Colonic mucosa (tissue), 4 donors: ENCODE results near the gene ZNF195. TPM values are rescaled to one million over a fixed set of nuclear protein-coding genes. Genes with fewer than 3 reads are reported as not detected.
A peak's percentile ranks its signal among the peaks of the same experiment; 100 is the strongest.
"Not testable (repeated sequence)": the region's sequence is repeated elsewhere in the genome, so short reads cannot be mapped to it uniquely, and the experiment has no call there.

Source experiments
- DNase-seq: peaks from one replicate; pipeline ENCODE4 v3.0.0-alpha.2; 2020
- H3K27ac ChIP-seq: fragments of 200-600 bp; one replicate; pipeline ENCODE4 v1.8.0; 2021
- H3K27me3 ChIP-seq: fragments of 200-600 bp; one replicate; pipeline ENCODE4 v1.8.0; 2021
- H3K36me3 ChIP-seq: fragments of 200-600 bp; one replicate; pipeline ENCODE4 v1.8.0; 2021
- H3K4me1 ChIP-seq: fragments of 200-600 bp; one replicate; pipeline ENCODE4 v1.8.0; 2021; ENCODE audit warnings: mild to moderate bottlenecking
- H3K4me3 ChIP-seq: fragments of 200-600 bp; one replicate; pipeline ENCODE4 v1.8.0; 2021
- H3K9ac ChIP-seq, 2 donors: one replicate each; pipeline ENCODE4 v1.7.0; 2013; ENCODE audit warnings: control low read depth in 2 of 2, low read depth in 2 of 2, low read length in 2 of 2
- H3K9me3 ChIP-seq: fragments of 200-600 bp; one replicate; pipeline ENCODE4 v1.8.0; 2021
- intact Hi-C: fragments of 100-400 bp; cut with DNase I; formaldehyde crosslinking; loops from one replicate; pipeline ENCODE4 v1.14.1; 2022
- total RNA-seq, 2 donors: library from RNA; stranded (reverse); fragmentation: NEBNext Ultra II Directional in 1 of 2; extraction: Animal tissue kit (Norgen Biotek cat#: 25700) in 1 of 2; gene quantifications; one replicate each; pipeline ENCODE4 v1.2.1, GENCODE V29; 2021
- TF ChIP-seq, protein P1 (sequence below): fragments of 200-600 bp; IDR thresholded peaks from one replicate; pipeline ENCODE4 v1.8.0; 2022; ENCODE audit warnings: antibody characterized with exemption, mild to moderate bottlenecking
- donor health status: healthy.
- donor health status: DM: no; HTN: no; CAD: no.
- donor health status: DM: no; HTN: no; CAD: no.

Gene ZNF195
- total RNA-seq = 10 to 100 TPM; 19.2 to 34.3 TPM

DNA sequence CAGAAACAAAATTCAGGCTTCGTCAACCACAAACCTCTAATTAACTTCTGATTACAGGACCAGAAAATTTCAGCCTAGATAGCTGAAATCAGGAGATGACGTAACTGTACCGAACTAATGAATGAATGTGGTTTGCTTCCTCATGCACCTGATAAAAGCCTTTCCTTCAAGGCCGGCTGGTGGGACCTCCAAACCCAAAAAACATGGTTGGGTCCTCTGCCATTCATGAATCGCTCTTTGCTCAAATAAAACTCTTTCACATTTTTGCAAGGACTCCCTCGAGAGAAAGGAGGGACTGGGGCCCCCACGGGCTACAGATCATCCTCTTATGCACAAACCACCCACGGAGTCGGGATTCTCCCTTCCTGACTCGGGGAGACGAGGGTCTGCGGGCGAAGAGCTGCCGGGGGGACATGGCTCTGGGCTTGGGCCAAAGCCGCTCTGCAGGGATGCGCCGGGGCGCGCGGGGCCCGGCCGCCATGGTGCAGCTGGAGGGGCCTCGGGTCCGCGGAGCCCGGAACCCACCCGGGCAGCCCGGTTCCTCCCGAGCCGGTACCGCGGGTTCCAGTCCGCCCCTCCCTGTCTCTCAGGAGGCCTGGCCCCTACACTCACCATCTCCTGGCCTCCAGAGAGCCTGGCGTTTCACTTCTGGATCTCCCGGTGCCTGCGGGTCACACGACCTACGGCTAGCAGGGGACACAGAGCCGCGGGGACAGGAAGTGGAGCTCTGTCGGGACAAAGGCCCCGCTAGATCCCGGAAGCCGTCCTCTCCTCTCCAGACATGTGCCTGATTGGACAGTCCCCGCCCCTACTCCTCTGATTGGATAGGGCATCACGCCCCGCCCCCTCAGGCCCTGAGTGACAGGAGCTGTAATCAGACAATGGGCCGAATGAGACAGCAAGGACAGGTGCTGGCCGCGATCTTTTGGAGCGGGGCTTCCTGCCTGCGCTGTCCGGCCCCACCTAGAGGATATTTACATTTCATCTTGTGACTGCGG is at the start of gene ZNF195:
TSS of gene ZNF195 (minus strand) at position 721 of the 998 bp plus-strand sequence. CDS start at position 615, 106 bp downstream.
- Histone ChIP-seq H3K9me3 (no peaks in the 10 kb centered on the region), H3K27ac (peak within 1 kb of the TSS; percentile 72), H3K36me3 (no peaks in the 10 kb centered on the region), H3K9ac (peak within 1 kb of the TSS; percentile 88 to 95), H3K4me3 (peak within 1 kb of the TSS; percentile 84), H3K4me1 (no peaks in the 10 kb centered on the region), H3K27me3 (no peaks in the 10 kb centered on the region)
- peak; percentile 100 for DNase-seq
- TF ChIP-seq, protein P1, sequence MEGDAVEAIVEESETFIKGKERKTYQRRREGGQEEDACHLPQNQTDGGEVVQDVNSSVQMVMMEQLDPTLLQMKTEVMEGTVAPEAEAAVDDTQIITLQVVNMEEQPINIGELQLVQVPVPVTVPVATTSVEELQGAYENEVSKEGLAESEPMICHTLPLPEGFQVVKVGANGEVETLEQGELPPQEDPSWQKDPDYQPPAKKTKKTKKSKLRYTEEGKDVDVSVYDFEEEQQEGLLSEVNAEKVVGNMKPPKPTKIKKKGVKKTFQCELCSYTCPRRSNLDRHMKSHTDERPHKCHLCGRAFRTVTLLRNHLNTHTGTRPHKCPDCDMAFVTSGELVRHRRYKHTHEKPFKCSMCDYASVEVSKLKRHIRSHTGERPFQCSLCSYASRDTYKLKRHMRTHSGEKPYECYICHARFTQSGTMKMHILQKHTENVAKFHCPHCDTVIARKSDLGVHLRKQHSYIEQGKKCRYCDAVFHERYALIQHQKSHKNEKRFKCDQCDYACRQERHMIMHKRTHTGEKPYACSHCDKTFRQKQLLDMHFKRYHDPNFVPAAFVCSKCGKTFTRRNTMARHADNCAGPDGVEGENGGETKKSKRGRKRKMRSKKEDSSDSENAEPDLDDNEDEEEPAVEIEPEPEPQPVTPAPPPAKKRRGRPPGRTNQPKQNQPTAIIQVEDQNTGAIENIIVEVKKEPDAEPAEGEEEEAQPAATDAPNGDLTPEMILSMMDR = no peak
- intact Hi-C loops = no loop called here

- DNase-seq, H3K36me3 ChIP-seq, H3K27me3 ChIP-seq, H3K9ac ChIP-seq, H3K4me1 ChIP-seq, H3K4me3 ChIP-seq, H3K9me3 ChIP-seq, H3K27ac ChIP-seq, intact Hi-C loops: not testable (repeated sequence)
These were observed 49.1 kb upstream of the ZNF195 start for GRCh38 chr11:3428076-3428475.

DNA sequence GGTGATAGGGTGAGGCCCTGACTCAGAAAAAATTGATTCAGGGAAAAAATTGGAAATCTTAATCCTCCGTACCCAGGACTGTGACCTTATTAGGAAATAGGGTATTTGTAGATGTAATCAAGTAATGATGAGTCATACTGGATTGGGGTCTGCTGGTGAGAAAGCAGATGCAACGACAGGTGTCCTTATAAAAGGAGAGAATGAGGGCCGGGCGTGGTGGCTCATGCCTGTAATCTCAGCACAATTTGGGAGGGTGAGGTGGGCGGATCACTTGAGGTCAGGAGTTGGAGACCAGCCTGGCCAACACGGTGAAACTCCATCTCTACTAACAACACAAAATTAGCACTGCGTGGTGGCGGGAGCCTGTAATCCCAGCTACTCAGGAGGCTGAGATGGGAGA is 47.6 kb upstream of the ZNF195 start:
- H3K27me3 ChIP-seq, intact Hi-C loops, H3K4me1 ChIP-seq, H3K4me3 ChIP-seq, H3K9ac ChIP-seq, H3K9me3 ChIP-seq, DNase-seq, H3K27ac ChIP-seq, H3K36me3 ChIP-seq: not testable (repeated sequence)

- H3K27me3 ChIP-seq, H3K4me1 ChIP-seq, H3K9me3 ChIP-seq, DNase-seq, intact Hi-C loops, H3K4me3 ChIP-seq, H3K9ac ChIP-seq, H3K36me3 ChIP-seq: not testable (repeated sequence)
- peak overlapping the region; percentile 66 for H3K27ac ChIP-seq
These were observed 45.0 kb upstream of the ZNF195 start for GRCh38 chr11:3423928-3424327.

GRCh38 chr11:3423138-3423731 is 44.3 kb upstream of the ZNF195 start:
- H3K27me3 ChIP-seq, intact Hi-C loops, H3K4me1 ChIP-seq, H3K36me3 ChIP-seq, H3K9me3 ChIP-seq: not testable (repeated sequence)
- peak; percentile 49 for DNase-seq
- H3K9ac ChIP-seq = peak overlapping the region; percentile 55 to 72
- peak overlapping the region; percentile 63 for H3K4me3 ChIP-seq
- peak overlapping the region; percentile 66 for H3K27ac ChIP-seq

DNA sequence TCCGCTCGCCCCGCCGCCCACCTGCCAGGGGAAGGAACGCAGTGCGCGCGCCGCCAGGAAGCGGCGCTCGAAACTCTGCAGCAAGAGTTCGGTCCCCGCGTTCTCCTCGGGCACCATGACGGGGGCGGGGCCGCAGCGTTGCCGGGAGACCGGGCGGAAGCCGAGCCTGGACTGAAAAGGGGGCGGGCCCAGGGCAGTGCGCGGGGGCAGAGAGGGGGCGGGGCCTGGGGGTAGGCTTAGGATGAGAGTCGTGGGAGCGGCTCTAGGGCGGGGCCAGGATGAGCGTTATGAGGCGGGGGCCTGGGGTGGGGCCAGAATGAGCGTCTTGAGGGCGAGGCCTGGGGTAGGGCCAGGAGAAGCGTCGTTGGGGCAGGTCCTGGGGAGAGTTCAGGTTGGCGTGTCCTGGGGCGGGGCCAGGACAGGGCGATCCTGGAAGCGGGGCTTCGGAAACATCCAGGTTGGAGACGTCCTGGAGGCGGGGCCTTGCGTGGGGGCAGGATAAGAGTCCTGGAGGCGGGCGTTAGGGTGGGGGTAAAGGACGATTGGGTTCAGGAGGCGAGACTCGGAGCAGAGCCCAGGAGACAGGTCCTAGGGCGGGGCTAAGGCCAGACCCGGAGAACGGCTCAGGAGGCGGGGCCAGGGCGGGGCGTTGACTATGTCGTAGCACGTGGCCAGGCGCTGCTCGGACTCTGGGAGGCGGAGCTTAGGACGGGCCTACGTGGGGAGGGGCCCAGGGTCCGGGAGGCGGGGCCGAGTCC is 43.6 kb upstream of the ZNF195 start:
- peak; percentile 99 for DNase-seq
- H3K4me1 ChIP-seq, H3K9me3 ChIP-seq, H3K36me3 ChIP-seq, intact Hi-C loops, H3K27me3 ChIP-seq: not testable (repeated sequence)
- H3K4me3 ChIP-seq = peak overlapping the region; percentile 63
- H3K9ac ChIP-seq = peak overlapping the region; percentile 55 to 61
- H3K27ac ChIP-seq = peak overlapping the region; percentile 36

DNA sequence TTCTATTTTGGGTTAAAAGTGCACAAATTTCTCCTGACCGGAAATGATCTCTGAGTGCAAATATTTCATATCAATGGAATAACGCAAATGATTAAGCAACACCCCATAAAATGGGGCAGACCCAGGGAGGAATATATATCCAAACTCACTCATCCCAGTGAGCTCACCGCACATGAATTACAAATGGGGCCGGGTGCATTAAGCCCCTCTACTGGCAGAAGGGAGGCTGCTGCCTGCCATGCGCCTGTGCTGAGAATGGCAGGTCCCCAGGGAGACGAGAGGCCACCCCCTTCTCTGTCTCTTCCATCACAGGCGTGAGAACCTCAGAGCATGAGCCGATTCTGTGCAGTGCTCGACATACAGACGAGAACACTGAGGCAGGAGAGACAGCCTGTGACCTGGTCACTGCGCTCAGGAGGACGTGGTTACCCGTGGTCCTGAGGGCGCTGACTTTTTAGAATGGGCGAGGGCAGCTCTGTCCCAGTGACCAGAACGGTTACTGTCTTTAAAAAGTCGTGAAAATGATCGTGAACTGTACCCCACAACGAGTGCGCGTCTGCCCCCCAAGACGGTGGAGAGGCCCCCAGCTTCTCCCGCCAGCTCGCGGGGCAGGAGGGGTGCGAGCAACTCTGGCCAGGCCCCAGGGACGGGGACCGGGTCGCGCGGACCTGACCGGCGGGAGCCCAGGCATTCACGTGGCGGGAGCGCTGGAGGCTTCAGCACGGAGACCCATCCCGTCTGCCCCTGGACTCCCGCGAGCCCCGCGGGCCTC is 42.8 kb upstream of the ZNF195 start:
- Histone ChIP-seq H3K9ac (peak overlapping the region; percentile 55 to 61), H3K4me3 (peak overlapping the region; percentile 63), H3K27ac (peak overlapping the region; percentile 36)
- H3K36me3 ChIP-seq, H3K27me3 ChIP-seq, H3K9me3 ChIP-seq, intact Hi-C loops, DNase-seq, H3K4me1 ChIP-seq: not testable (repeated sequence)

DNA sequence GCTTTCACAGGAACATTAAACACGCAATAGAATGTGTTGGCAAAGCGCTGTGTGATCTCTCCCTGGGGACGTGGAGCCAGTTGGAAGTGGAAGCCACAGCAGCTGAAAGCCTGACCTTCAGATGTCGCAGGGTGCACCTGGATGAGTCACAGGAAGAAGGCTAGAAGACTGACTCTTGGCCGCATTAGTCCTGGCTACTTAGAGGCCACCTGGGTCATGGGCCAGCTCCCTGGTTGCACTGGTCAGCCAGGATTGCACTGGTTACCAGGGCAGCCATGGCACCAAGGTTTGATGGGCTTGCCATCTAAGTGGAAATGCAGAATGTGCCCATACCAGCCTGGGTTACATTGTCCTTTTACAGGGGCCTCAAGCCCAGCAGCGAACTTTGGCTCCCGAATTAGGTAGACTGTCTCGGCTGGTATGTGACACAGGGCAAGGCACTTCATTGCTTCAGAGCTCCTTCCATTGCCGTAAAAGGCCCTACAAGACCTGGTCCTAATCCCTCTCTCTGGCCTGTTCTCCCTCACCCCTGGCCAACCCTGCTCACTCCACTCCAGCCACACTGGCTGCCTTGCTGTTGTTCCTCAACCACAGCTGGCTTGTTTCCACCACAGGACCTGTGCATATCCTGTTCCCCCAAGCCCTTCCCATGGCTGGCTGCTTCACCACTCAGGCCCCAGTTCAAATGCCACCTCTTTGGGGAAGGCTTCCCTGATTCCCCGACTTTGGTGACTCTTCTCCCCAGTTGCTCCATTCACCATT is 41.5 kb upstream of the ZNF195 start:
- H3K27me3 ChIP-seq, H3K4me1 ChIP-seq, H3K9ac ChIP-seq, H3K27ac ChIP-seq, H3K9me3 ChIP-seq, DNase-seq, H3K36me3 ChIP-seq, intact Hi-C loops, H3K4me3 ChIP-seq: not testable (repeated sequence)

DNA sequence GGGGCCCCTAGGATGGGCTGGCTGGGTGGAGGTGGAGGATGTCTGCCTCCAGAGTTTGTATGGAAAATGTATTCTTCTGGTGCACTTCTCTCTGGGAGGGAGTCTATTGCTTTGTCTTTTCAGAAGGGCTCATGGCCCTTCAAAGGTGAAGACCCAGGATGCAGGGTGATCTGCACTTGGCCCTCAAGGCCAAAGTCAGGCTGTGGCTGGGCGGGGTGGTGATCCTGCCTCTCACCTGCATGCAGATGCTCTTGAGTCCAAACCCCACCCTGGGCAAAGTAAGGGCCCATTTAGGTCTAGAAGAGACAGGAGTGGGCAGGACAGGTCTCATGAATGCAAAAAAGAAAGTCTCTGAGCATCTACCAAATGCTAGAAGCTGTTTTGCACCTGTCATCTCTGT is 40.5 kb upstream of the ZNF195 start:
- DNase-seq, intact Hi-C loops, H3K27me3 ChIP-seq, H3K4me1 ChIP-seq, H3K36me3 ChIP-seq, H3K9me3 ChIP-seq, H3K4me3 ChIP-seq, H3K9ac ChIP-seq, H3K27ac ChIP-seq: not testable (repeated sequence)
